ENCODE results near the gene LARP1. TPM values are rescaled to one million over a fixed set of nuclear protein-coding genes. Genes with fewer than 3 reads are reported as not detected.
"Not testable (repeated sequence)": the region's sequence is repeated elsewhere in the genome, so short reads cannot be mapped to it uniquely, and the experiment has no call there.

LARP1 gene
- total RNA-seq, 1 experiment from 2014 or later: 63.9 TPM

GRCh38 chr5:154758977-154759376 is 3.8 kb downstream of the LARP1 start:
- TF ChIP-seq, protein P1, sequence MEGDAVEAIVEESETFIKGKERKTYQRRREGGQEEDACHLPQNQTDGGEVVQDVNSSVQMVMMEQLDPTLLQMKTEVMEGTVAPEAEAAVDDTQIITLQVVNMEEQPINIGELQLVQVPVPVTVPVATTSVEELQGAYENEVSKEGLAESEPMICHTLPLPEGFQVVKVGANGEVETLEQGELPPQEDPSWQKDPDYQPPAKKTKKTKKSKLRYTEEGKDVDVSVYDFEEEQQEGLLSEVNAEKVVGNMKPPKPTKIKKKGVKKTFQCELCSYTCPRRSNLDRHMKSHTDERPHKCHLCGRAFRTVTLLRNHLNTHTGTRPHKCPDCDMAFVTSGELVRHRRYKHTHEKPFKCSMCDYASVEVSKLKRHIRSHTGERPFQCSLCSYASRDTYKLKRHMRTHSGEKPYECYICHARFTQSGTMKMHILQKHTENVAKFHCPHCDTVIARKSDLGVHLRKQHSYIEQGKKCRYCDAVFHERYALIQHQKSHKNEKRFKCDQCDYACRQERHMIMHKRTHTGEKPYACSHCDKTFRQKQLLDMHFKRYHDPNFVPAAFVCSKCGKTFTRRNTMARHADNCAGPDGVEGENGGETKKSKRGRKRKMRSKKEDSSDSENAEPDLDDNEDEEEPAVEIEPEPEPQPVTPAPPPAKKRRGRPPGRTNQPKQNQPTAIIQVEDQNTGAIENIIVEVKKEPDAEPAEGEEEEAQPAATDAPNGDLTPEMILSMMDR (conservative IDR thresholded peaks at IDR 0.05; ENCODE audit: low read depth, low read length): no peak
- TF ChIP-seq EZH2phosphoT487 (IDR thresholded peaks at IDR 0.05; ENCODE audit: borderline replicate concordance, low read length) (no peak), EZH2 (IDR thresholded peaks at IDR 0.05; ENCODE audit: low read length, unreplicated experiment) (no peak)
- peaks cover 93% of the 10 kb centered on the region for H3K79me2 ChIP-seq (ENCODE audit: low read length)
- peaks cover 56% of the 10 kb centered on the region for H4K20me1 ChIP-seq (ENCODE audit: low read length)
- H3K27ac ChIP-seq (ENCODE audit: low read length): peak overlapping the region; percentile 65; the same call in 1 of the 2 replicates
- H3K9me2 ChIP-seq (replicated peaks; ENCODE audit: low read length): no peaks in the 10 kb centered on the region
- POLR2A ChIA-PET (ENCODE audit: unreplicated experiment): no interaction called here
- H2AFZ ChIP-seq (ENCODE audit: low read length): no peak overlapping the region
- peak overlapping the region; percentile 64 for H3K4me3 ChIP-seq (ENCODE audit: low read length)
- H3K4me1 ChIP-seq (ENCODE audit: insufficient read depth, low read length): peaks cover 33% of the 10 kb centered on the region
- H3K9me3 ChIP-seq (ENCODE audit: low read length): no peaks in the 10 kb centered on the region
- H3F3A ChIP-seq (ENCODE audit: low read length, unreplicated experiment): no peaks in the 10 kb centered on the region
- TSS peak; percentile 12 for BruUV-seq (replicated peaks)
- no peaks in the 10 kb centered on the region for H3K27me3 ChIP-seq (ENCODE audit: low read length)
- H3K36me3 ChIP-seq (ENCODE audit: low read depth, low read length): no peaks in the 10 kb centered on the region
- intact Hi-C loops (cut with micrococcal nuclease): loop anchor here (5.0 to 10.0 kb wide), 3 partner anchors 53 to 186 kb away; partner anchors contain the start of gene MRPL22
- CTCF ChIA-PET: no interaction called here
- peak; percentile 30 for DNase-seq
- peak overlapping the region; percentile 45 for H3K9ac ChIP-seq (ENCODE audit: low read length)
- no peak for ATAC-seq
- H3K4me2 ChIP-seq (ENCODE audit: low read length): peak overlapping the region; percentile 88

DNA sequence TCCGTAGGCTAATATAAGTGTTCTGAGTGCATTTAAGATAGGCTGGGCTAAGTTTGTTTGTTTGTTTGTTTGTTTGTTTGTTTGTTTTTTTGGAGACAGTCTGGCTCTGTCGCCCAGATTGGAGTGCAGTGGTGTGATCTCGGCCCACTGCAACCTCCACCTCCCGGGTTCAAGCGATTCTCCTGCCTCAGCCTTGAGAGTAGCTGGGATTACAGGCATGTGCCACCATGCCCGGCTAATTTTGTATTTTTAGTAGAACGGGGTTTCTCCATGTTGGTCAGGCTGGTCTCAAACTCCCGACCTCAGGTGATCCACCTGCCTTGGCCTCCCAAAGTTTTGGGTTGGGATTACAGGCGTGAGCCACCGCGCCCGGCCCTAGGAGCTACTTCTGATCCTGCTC is 4.7 kb downstream of the LARP1 start:
- ATAC-seq; BruUV-seq (replicated peaks); H3K36me3 ChIP-seq (ENCODE audit: low read depth, low read length); H3K27me3 ChIP-seq (ENCODE audit: low read length); H3F3A ChIP-seq (ENCODE audit: low read length, unreplicated experiment); H3K4me3 ChIP-seq (ENCODE audit: low read length); DNase-seq; H2AFZ ChIP-seq (ENCODE audit: low read length); H3K9ac ChIP-seq (ENCODE audit: low read length); H3K27ac ChIP-seq (ENCODE audit: low read length); H3K9me3 ChIP-seq (ENCODE audit: low read length); CTCF ChIA-PET; H3K9me2 ChIP-seq (replicated peaks; ENCODE audit: low read length): not testable (repeated sequence)
- intact Hi-C loops (cut with micrococcal nuclease): loop anchor here (5.0 to 10.0 kb wide), 3 partner anchors 52 to 185 kb away; partner anchors contain the start of gene MRPL22
- POLR2A ChIA-PET (ENCODE audit: unreplicated experiment): interaction anchor here (0.8 kb wide), 1 partner anchor 108 kb away, joined by 5 read pairs; no protein-coding TSS in a partner anchor
- peak overlapping the region; percentile 88 for H3K4me2 ChIP-seq (ENCODE audit: low read length)
- H4K20me1 ChIP-seq (ENCODE audit: low read length): peaks cover 58% of the 10 kb centered on the region
- H3K4me1 ChIP-seq (ENCODE audit: insufficient read depth, low read length): peaks cover 25% of the 10 kb centered on the region
- H3K79me2 ChIP-seq (ENCODE audit: low read length): peaks cover 95% of the 10 kb centered on the region

GRCh38 chr5:154761046-154761736 is 6.0 kb downstream of the LARP1 start:
- Histone ChIP-seq H3K27me3 (ENCODE audit: low read length) (no peaks in the 10 kb centered on the region), H3K4me3 (ENCODE audit: low read length) (no peak overlapping the region), H4K20me1 (ENCODE audit: low read length) (peaks cover 71% of the 10 kb centered on the region), H3K4me1 (ENCODE audit: insufficient read depth, low read length) (peaks cover 25% of the 10 kb centered on the region), H3K36me3 (ENCODE audit: low read depth, low read length) (no peaks in the 10 kb centered on the region), H3K4me2 (ENCODE audit: low read length) (peak overlapping the region; percentile 31; the same call in 1 of the 2 replicates), H3K79me2 (ENCODE audit: low read length) (peaks cover 99% of the 10 kb centered on the region), H3K9me3 (ENCODE audit: low read length) (no peaks in the 10 kb centered on the region), H3K9me2 (replicated peaks; ENCODE audit: low read length) (no peaks in the 10 kb centered on the region), H3F3A (ENCODE audit: low read length, unreplicated experiment) (no peaks in the 10 kb centered on the region), H3K9ac (ENCODE audit: low read length) (no peak overlapping the region), H3K27ac (ENCODE audit: low read length) (no peak overlapping the region), H2AFZ (ENCODE audit: low read length) (no peak overlapping the region)
- ATAC-seq (no peak), DNase-seq (no peak)
- no TSS peak for BruUV-seq (replicated peaks)
- CTCF ChIA-PET: no interaction called here
- POLR2A ChIA-PET (ENCODE audit: unreplicated experiment): no interaction called here
- intact Hi-C loops (cut with micrococcal nuclease): no loop called here
- TF ChIP-seq EZH2phosphoT487 (IDR thresholded peaks at IDR 0.05; ENCODE audit: borderline replicate concordance, low read length): no peak
- TF ChIP-seq, protein P1 (conservative IDR thresholded peaks at IDR 0.05; ENCODE audit: low read depth, low read length): no peak
- TF ChIP-seq EZH2 (IDR thresholded peaks at IDR 0.05; ENCODE audit: low read length, unreplicated experiment): no peak
